Measurements from ENCODE around the gene SSR1.
"Not testable (repeated sequence)": the region's sequence is repeated elsewhere in the genome, so short reads cannot be mapped to it uniquely, and the experiment has no call there.

SSR1 gene

GRCh38 chr6:7290079-7290478 lies 22.9 kb downstream of the SSR1 start:
- no peaks in the 10 kb centered on the region for H3K4me1 ChIP-seq (ENCODE audit: insufficient read depth, poor library complexity, severe bottlenecking)

GRCh38 chr6:7285416-7285815 lies 27.6 kb downstream of the SSR1 start:
- H3K27ac ChIP-seq (ENCODE audit: poor library complexity, severe bottlenecking), result no peak overlapping the region
- no peak for TF ChIP-seq CTCF (IDR thresholded peaks at IDR 0.05; ENCODE audit: poor library complexity, severe bottlenecking)
- no peaks in the 10 kb centered on the region for H3K27me3 ChIP-seq (ENCODE audit: insufficient read depth, poor library complexity, severe bottlenecking)
- H3K9me3 ChIP-seq (ENCODE audit: severe bottlenecking), result no peaks in the 10 kb centered on the region
- H3K36me3 ChIP-seq (ENCODE audit: low read depth), result peaks cover 52% of the 10 kb centered on the region
- ATAC-seq (ENCODE audit: low read depth), result no peak
- no peaks in the 10 kb centered on the region for H3K4me1 ChIP-seq (ENCODE audit: insufficient read depth, poor library complexity, severe bottlenecking)
- no peak for DNase-seq (ENCODE audit: low spot score)
- H3K4me3 ChIP-seq (ENCODE audit: severe bottlenecking), result no peak overlapping the region

More at GRCh38 chr6:7290079-7290478, 22.9 kb downstream of the SSR1 start:
- no peak for TF ChIP-seq CTCF (IDR thresholded peaks at IDR 0.05; ENCODE audit: poor library complexity, severe bottlenecking)
- Histone ChIP-seq H3K27me3 (ENCODE audit: insufficient read depth, poor library complexity, severe bottlenecking) (no peaks in the 10 kb centered on the region), H3K9me3 (ENCODE audit: severe bottlenecking) (no peaks in the 10 kb centered on the region), H3K27ac (ENCODE audit: poor library complexity, severe bottlenecking) (no peak overlapping the region), H3K4me3 (ENCODE audit: severe bottlenecking) (no peak overlapping the region), H3K36me3 (ENCODE audit: low read depth) (peaks cover 97% of the 10 kb centered on the region)
- ATAC-seq (ENCODE audit: low read depth), result no peak
- DNase-seq (ENCODE audit: low spot score), result no peak

DNA sequence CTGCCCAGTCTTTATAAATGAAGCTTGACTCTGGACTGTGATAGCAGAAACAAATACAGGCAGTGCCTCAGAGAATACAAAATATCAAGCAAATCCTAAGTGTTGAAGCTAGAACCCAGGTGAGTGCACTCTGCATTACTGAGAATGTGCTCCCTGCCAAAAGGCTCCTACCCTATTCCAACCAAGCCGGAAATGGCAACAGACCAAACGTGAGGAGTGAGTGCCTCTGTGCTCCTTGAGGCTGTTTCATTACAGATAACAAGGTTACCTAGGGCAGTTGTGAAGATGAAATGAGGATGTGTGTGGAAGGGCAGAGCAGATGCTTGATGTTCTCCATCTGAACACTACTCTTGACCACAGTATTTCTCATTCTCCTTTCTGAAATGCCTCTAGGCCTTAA lies 29.3 kb downstream of the SSR1 start:
- TF ChIP-seq CTCF (IDR thresholded peaks at IDR 0.05; ENCODE audit: poor library complexity, severe bottlenecking), result no peak
- Histone ChIP-seq H3K4me3 (ENCODE audit: severe bottlenecking) (no peak overlapping the region), H3K9me3 (ENCODE audit: severe bottlenecking) (no peaks in the 10 kb centered on the region), H3K4me1 (ENCODE audit: insufficient read depth, poor library complexity, severe bottlenecking) (no peaks in the 10 kb centered on the region), H3K27me3 (ENCODE audit: insufficient read depth, poor library complexity, severe bottlenecking) (no peaks in the 10 kb centered on the region), H3K36me3 (ENCODE audit: low read depth) (peaks cover 34% of the 10 kb centered on the region), H3K27ac (ENCODE audit: poor library complexity, severe bottlenecking) (no peak overlapping the region)
- DNase-seq (ENCODE audit: low spot score) (no peak), ATAC-seq (ENCODE audit: low read depth) (no peak)

DNA sequence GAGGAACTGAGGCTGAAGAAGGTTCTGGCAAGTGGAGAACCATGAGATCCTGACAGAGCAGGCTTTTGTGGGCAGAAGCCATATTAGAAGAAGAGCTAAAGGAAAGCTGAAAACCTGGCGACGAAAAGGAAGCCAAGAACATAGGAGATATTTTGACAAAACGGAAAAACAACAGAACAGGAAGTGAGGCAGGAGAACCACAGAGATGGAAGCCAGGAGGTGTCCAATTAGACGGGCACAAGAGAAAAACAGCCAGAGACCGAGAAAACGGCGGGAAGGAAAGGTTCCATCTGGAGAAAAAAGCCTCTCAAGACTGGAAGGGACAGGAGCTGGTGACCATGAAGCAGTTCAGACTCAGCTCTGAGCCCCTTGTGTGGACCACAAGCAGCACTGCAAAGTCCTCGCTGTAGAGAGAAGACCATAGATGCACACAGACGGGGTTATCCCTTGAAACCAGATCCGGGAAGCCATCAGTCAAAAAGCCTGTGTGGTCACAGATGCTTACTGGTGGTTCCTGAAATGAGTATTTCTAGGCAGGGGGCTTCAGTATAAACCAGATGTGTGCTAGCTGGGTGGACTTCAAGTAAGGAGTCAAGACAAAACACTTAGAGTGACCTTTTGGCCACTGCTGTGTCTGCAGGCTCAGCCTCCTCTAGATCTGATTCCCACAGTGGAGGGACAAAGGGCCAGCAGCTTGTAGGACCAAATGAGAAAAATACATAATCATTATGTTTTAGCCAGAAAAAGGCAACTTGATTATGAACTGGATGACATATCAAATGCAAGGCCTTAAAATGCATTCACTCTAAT lies 30.7 kb downstream of the SSR1 start:
- Histone ChIP-seq H3K27me3 (ENCODE audit: insufficient read depth, poor library complexity, severe bottlenecking) (no peaks in the 10 kb centered on the region), H3K27ac (ENCODE audit: poor library complexity, severe bottlenecking) (no peak overlapping the region), H3K4me3 (ENCODE audit: severe bottlenecking) (no peak overlapping the region), H3K9me3 (ENCODE audit: severe bottlenecking) (no peaks in the 10 kb centered on the region), H3K4me1 (ENCODE audit: insufficient read depth, poor library complexity, severe bottlenecking) (no peaks in the 10 kb centered on the region), H3K36me3 (ENCODE audit: low read depth) (peaks cover 21% of the 10 kb centered on the region)
- ATAC-seq (ENCODE audit: low read depth), result no peak
- TF ChIP-seq CTCF (IDR thresholded peaks at IDR 0.05; ENCODE audit: poor library complexity, severe bottlenecking), result no peak
- DNase-seq (ENCODE audit: low spot score), result no peak

DNA sequence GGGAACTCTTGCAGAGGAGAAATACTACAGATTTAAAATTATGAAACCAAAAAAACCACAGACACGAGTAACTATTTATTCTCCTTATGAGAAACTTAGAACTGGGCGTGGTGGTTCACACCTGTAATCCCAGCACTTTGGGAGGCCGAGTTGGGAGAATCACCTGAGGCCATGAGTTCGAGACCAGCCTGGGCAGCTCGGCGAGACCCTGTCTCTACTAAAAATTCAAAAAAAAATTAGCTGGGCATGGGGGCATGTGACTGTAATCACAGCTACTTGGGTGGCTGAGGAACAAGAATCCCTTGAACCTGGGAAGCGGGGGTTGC lies 36.8 kb downstream of the SSR1 start:
- TF ChIP-seq CTCF (IDR thresholded peaks at IDR 0.05; ENCODE audit: poor library complexity, severe bottlenecking), result peak; percentile 69
- DNase-seq (ENCODE audit: low spot score), result no peak
- Histone ChIP-seq H3K27me3 (ENCODE audit: insufficient read depth, poor library complexity, severe bottlenecking) (no peaks in the 10 kb centered on the region), H3K4me3 (ENCODE audit: severe bottlenecking) (no peak overlapping the region), H3K4me1 (ENCODE audit: insufficient read depth, poor library complexity, severe bottlenecking) (peaks cover 7% of the 10 kb centered on the region), H3K27ac (ENCODE audit: poor library complexity, severe bottlenecking) (peak overlapping the region; percentile 28), H3K36me3 (ENCODE audit: low read depth) (no peaks in the 10 kb centered on the region), H3K9me3 (ENCODE audit: severe bottlenecking) (no peaks in the 10 kb centered on the region)
- no peak for ATAC-seq (ENCODE audit: low read depth)

DNA sequence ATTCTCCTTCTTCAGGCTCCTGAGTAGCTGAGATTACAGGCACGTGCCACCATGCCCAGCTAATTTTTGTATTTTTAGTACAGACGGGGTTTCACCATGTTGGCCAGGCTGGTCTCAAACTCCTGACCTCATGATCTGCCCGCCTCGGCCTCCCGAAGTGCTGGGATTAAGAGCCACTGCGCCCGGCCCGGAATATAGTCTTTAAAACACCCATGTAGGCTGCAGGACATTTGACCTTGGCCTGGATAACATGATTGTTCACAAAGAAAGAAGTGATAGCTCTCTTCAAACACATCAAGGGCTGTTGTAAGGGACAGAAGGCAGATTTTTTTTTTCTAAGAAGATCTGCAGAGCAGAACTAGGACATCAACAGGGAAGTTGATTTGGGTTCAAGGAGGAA lies 38.5 kb downstream of the SSR1 start:
- H3K4me1 ChIP-seq (ENCODE audit: insufficient read depth, poor library complexity, severe bottlenecking); H3K27ac ChIP-seq (ENCODE audit: poor library complexity, severe bottlenecking); H3K36me3 ChIP-seq (ENCODE audit: low read depth); ATAC-seq (ENCODE audit: low read depth); H3K9me3 ChIP-seq (ENCODE audit: severe bottlenecking); H3K27me3 ChIP-seq (ENCODE audit: insufficient read depth, poor library complexity, severe bottlenecking); H3K4me3 ChIP-seq (ENCODE audit: severe bottlenecking); DNase-seq (ENCODE audit: low spot score): not testable (repeated sequence)
